ENCODE results near the gene C10orf67. TPM values are rescaled to one million over a fixed set of nuclear protein-coding genes. Genes with fewer than 3 reads are reported as not detected.

The C10orf67 gene
- total and polyA plus RNA-seq, 2 experiments from 2014 or later: 0.16 TPM; not detected in 1

GRCh38 chr10:23190872-23191763, 153.5 kb downstream of the C10orf67 start:
- DNase-seq (ENCODE audit: low spot score) (peak; percentile 75), ATAC-seq (peak; percentile 8)
- peaks cover 17% of the 10 kb centered on the region for H3F3A ChIP-seq (replicated peaks; ENCODE audit: low read depth)
- Mint-ChIP-seq H3K9me3 (peaks cover 6% of the 10 kb centered on the region; the same call in 2 of the 3 replicates), H3K36me3 (ENCODE audit: low read depth) (peaks cover 3% of the 10 kb centered on the region; the same call in 1 of the 3 replicates), H3K27me3 (ENCODE audit: insufficient read depth, low read depth, poor library complexity) (peaks cover 94% of the 10 kb centered on the region), H3K4me3 (peak overlapping the region; percentile 57), H3K4me1 (peaks cover 41% of the 10 kb centered on the region), H3K27ac (no peak overlapping the region)
- peak overlapping the region; percentile 82 for H3K4me2 ChIP-seq
- H3K27me3 ChIP-seq (ENCODE audit: insufficient read depth): peaks cover 100% of the 10 kb centered on the region
- H3K36me3 ChIP-seq (ENCODE audit: insufficient read depth): no peaks in the 10 kb centered on the region
- H3K9me2 ChIP-seq (ENCODE audit: insufficient read depth): no peaks in the 10 kb centered on the region
- H4K20me1 ChIP-seq (replicated peaks; ENCODE audit: insufficient read depth): peaks cover 40% of the 10 kb centered on the region
- H3K4me3 ChIP-seq: peak overlapping the region; percentile 53
- H3K27ac ChIP-seq (ENCODE audit: low read depth): no peak overlapping the region
- H3K79me2 ChIP-seq (replicated peaks; ENCODE audit: insufficient read depth): no peaks in the 10 kb centered on the region
- 0 out of 2 replicates have a peak overlapping the region, but pooled peaks have one; percentile 63 for H2AFZ ChIP-seq
- TF ChIP-seq EZH2 (IDR thresholded peaks at IDR 0.05; ENCODE audit: low read depth, unreplicated experiment) (peak; percentile 96), EZH2phosphoT487 (IDR thresholded peaks at IDR 0.05; ENCODE audit: unreplicated experiment) (peak; percentile 48), JUNB (IDR thresholded peaks at IDR 0.05; ENCODE audit: unreplicated experiment) (no peak), ETS1 (IDR thresholded peaks at IDR 0.05) (no peak), NANOG (IDR thresholded peaks at IDR 0.05; ENCODE audit: borderline replicate concordance) (no peak), ZNF114 (CRISPR knock-in tag; IDR thresholded peaks at IDR 0.05) (no peak), POLR2AphosphoS5 (IDR thresholded peaks at IDR 0.05; ENCODE audit: low read depth) (no peak)
- peaks cover 57% of the 10 kb centered on the region for H3K4me1 ChIP-seq (ENCODE audit: insufficient read depth)

- no peak overlapping the region for H2AFZ ChIP-seq
- no peak overlapping the region for H3K27ac ChIP-seq (ENCODE audit: low read depth)
- H3K27ac Mint-ChIP-seq: no peak overlapping the region
- peaks cover 35% of the 10 kb centered on the region for H3K4me1 Mint-ChIP-seq
- TF ChIP-seq CTCF (conservative IDR thresholded peaks at IDR 0.05; ENCODE audit: low read depth in 2 of 2): 0 out of 4 replicates have a peak, but pooled peaks of 1 of the 2 experiments have one; percentile 7
- no peak for TF ChIP-seq REST (IDR thresholded peaks at IDR 0.05; ENCODE audit: unreplicated experiment)
- peak; percentile 34 for TF ChIP-seq EZH2 (IDR thresholded peaks at IDR 0.05; ENCODE audit: low read depth, unreplicated experiment)
- peaks cover 30% of the 10 kb centered on the region for H4K20me1 ChIP-seq (replicated peaks; ENCODE audit: insufficient read depth)
- H3K36me3 Mint-ChIP-seq (ENCODE audit: low read depth): peaks cover 3% of the 10 kb centered on the region; the same call in 1 of the 3 replicates
- H3K36me3 ChIP-seq (ENCODE audit: insufficient read depth): no peaks in the 10 kb centered on the region
- no peaks in the 10 kb centered on the region for H3K9me2 ChIP-seq (ENCODE audit: insufficient read depth)
- H3K27me3 ChIP-seq (ENCODE audit: insufficient read depth): peaks cover 100% of the 10 kb centered on the region
- no peak overlapping the region for H3K4me3 Mint-ChIP-seq
- peaks cover 39% of the 10 kb centered on the region for H3K4me1 ChIP-seq (ENCODE audit: insufficient read depth)
- H3K4me3 ChIP-seq: no peak overlapping the region
- H3K27me3 Mint-ChIP-seq (ENCODE audit: insufficient read depth, low read depth, poor library complexity): peaks cover 80% of the 10 kb centered on the region
- H3K4me2 ChIP-seq: no peak overlapping the region
- ATAC-seq: no peak
- DNase-seq (ENCODE audit: low spot score): no peak
- H3K79me2 ChIP-seq (replicated peaks; ENCODE audit: insufficient read depth): no peaks in the 10 kb centered on the region
- H3F3A ChIP-seq (replicated peaks; ENCODE audit: low read depth): peaks cover 7% of the 10 kb centered on the region
- no peaks in the 10 kb centered on the region; the same call in 2 of the 3 replicates for H3K9me3 Mint-ChIP-seq
Measured at GRCh38 chr10:23189024-23189423, 155.6 kb downstream of the C10orf67 start.
